Erythroblast (primary cell): ENCODE measurements around the gene FAM13B.

Experiments used
- GATA1 ChIP-seq: IDR thresholded peaks from 2 replicates; pipeline ENCODE4 v1.6.1; 2011; ENCODE audit warnings: low read depth, mild to moderate bottlenecking, control low read depth, low read length, moderate library complexity
- POLR2A ChIP-seq: IDR thresholded peaks from 2 replicates; pipeline ENCODE4 v1.6.1; 2011; ENCODE audit warnings: mild to moderate bottlenecking, low read length

DNA sequence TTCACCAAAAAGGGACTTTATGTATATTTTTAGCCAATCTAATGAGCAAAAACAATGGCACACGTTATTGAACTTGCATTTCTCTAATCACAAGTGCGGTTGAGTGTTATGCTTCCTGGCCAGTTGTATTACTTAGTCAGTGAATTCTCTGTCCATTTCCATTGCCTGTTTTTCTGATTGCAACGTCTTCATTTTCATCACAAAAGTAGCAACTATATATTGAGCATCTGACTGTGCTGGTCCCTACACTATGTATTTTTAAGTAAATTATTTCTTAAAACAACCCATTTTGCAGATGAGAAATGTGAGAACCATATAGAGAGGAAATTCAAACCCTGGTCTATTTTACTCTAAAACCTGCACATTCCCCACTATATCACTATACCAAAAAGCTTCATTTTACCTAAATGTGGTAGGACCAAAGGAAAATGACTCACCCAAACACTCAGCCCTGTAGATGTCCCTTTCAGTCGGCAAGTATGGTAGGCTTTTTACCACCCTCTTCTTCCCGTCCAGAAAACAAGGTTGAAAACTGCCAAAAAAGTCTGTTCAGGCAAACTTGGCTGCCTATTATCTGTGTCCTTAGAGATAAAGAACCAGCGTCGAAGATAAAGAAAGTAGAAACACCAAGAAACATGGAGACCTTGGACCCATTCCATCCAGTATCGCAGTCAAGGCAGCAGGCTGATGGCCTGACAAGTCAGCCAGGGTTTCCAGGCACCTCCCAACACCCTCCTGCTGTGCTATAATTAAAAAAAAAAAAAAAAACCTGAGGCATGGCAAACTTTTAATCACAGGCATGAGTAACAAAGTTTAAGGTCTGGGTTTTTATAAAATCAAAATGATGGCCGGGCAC lies 18.8 kb upstream of the FAM13B start:
- TF ChIP-seq POLR2A (no peak), GATA1 (no peak)
